T-helper 2 cell (primary cell): Measurements from ENCODE around the gene SLC36A3.

ENCODE experiments used
- DNase-seq, 5 experiments: peaks; one replicate each; pipeline versions ENCODE4 v3.0.0 to v3.0.0-alpha.2; 2012 to 2022

The SLC36A3 gene

DNA sequence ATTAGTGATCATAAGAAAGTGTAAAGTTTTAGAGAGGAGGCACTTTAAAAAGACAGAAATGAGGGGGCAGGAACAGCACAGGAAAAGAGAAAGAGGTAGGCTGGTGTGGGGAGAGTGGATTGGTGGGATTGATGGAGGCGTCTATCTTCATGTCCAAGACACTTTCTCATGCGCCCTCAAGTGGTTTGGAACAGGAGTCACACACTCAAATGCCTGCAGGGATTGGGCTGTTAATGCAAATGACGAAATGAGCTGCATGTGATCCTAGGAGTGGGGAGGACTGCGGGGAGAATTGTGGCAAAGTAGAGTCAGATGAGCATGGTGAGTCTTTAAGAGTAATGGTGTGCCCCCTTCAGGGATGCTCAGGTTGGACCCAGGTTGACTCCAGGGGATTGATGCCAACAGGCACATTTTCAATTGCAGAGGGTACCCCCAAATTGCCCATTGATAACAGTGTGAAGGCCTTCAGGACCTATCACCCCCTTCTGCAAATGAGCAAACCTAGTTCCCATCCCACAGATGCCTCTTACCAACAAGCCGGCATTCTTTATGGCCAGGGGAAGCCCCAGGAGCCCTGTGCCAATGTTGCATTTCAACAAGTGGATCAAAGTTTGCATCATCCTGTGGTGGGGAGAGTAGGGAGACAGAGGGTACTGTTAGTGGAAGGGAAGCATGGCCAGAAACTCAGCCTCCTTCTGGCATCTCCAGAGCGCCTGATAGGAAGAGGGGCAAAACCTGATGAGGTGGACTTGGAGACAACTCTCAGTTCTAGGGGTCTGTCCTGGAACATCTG, 5.3 kb downstream of the SLC36A3 start:
- peak in 1 of 5 experiments; percentile 58 for DNase-seq

DNA sequence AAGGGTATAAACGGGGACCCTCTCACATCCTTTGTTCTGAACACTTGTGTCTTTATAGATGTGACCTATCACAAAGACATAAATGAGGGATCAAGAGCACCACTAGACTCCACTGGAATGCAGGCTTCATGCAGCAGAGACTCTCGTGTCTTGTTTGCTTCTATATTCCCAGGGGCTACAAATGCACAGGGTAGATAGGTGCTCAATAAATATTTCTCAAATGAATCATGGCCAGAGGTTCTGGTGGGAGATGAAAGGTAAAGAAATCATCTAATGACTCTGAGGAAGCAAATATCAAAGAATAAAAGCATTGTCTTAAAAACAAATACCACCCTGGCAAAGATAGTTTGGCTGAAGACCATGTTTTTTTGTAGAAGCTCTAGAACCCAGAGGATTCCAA, 6.6 kb downstream of the SLC36A3 start:
- DNase-seq = no peak

DNA sequence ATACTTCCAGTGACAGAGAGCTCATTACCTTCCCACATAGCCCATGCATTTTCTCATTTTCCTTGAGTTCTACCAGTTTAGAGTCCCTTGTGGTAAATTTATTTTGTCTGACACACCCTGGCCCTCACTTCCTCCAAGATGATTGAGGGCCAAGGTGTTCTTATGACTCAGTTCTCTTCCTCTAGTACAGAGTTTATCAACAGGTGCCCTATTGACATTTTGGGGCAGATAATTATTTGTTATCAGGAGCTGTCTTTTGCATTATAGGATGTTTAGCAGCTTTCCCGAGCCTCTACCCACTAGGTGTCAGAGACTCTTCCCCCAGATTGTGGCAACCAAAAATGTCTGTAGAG, 7.1 kb downstream of the SLC36A3 start:
- DNase-seq = no peak

DNA sequence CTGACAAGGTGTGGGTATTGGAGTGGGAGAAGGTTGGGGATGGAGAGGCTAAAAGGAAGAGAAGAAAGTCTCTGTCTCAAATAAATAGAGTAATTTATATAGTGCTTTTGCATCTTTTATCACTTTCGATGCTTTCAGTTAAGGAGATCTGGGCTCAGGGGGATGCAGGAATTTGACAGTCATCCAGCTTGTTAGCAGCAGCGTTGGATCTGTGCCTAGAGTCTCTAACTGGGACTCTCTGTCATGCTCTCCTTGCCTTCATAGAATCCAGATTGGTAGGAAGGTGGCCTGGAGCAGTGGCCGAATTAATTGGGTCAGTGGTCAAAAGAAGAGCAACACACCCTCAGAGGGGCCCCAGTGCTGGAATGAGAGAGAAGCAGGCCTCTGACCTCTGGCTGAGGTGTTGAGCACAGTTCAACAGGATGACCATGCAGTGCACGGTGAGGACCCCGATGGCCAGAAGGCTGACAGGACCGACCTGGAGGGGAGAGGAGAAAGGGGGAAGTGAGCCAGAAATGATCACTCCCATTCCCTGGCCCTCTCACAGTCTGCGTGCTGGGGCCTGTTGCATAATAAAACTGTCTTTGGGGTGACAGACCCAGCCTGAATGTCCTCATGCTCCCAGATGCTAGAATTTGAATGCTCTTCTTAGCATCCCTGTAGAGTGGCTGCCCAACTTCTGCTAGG, 7.6 kb downstream of the SLC36A3 start:
- no peak for DNase-seq

DNA sequence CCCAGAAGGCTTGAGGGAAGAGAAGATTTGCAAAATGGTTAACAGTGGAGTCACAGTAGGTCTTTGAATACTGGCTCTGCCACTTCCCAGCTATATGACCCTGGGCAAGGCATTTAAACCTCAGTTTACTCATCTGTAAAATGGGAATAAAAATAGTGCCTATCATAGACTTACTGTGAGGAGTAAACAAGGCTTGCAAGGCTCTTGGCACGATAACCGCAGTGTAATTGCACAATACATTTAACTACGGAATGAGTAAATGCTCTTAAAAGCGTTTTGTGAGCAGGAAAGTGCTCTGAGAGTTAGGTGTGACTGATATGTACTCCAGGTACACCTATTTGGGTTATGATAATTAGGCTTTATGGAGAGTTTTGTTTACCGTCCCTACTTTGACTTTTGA, 8.4 kb downstream of the SLC36A3 start:
- DNase-seq = no peak

DNA sequence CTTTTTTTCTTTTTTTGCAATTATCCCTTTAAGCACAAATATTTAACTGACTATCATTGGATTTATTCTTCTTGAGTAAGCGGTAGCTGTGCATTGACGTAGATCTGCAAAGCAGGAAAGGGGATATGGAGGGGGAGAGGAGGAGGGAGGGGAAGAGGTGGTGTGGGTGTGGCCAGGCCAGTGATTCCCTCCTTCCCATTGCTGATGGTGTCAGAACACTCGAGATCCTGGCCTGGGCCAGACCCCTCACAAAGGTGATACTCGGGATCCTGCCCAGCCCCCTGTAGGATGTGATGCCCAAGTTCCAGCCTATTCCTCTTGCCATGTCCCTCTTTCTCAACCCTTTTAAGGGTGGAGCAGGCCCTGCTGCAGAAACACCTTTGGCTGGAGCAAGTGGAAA, 9.9 kb downstream of the SLC36A3 start:
- DNase-seq = no peak

DNA sequence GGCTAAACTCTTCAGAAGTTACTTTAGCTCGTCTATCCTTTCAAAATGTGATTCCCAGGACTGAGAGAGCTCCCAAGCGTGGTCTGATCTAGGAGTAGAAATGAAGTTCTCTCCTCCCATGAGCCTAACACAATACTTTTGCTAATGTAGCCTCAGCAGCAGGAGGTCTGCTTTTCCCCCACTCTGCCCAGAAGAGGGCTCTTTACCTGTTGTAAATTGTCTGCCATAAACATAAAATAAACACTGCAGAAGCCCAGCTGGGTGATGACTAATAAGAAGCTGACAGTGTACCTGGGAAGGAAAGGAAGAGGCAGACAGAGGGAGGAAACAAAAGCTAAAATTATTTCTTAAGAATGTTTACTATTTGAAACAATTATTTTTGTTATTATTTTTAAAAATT, 15.4 kb downstream of the SLC36A3 start:
- DNase-seq = no peak

DNA sequence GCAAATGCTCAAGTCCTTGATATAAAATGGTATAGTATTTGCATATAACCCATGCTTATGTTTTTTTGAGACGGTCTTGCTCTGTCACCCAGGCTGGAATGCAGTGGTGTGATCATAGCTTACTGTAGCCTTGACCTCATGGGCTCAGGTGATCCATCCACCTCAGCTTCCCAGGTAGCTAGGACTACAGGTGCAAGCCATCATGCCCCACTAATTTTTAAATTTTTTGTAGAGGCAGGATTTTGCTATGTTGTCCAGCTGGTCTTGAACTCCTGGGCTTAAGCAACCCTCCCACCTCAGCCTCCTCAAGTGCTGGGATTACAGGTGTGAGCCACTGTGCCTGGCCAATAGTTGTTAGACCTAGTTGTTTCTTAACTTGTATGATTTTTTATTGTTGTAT, 17.3 kb downstream of the SLC36A3 start:
- DNase-seq = no peak

DNA sequence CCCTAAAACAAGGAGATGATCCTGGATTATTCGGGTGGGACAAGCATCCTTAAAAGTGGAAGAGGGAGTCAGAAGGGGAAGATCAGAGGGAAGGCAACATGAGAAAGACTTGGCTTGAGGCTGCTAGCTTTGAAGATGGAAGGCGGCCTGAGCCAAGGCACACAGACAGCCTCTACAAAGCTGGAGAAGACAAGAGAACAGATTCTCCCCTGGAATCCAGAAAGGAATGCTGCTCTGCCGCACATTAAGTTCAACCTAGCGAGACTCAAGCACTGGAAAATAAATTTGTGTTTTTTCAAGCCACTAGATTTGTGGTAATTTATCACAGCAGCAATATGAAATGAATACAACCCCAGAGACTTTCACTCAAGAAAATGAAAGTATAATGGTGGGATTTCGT, 17.9 kb downstream of the SLC36A3 start:
- no peak for DNase-seq

DNA sequence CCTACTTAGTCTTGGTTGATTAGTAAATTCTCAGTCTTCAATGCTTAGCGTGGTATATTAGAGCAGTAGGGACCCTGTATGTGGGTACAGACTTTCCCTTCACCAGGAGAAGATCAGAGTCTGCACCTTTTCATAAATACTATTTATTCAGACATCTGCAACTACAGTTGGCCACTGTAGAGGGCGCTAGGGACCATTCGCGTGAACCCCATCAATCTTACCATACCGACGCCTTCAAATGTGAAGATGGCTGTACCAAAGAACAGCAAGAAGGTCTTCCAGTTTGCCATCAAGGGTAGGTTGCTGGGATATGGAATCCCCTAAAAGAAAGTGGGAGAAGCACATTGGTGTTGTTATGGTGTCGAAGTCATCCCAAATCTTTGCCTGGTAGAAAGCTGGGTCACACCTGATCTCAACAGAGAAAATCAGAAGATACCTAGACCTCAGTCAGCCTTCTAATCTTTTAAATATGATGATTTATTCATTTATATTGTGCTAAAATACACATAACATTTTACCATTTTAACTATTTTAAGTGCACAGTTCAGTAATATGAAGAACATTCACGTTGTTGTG, 19.1 kb downstream of the SLC36A3 start:
- peak in 1 of 5 experiments; percentile 37 for DNase-seq

DNA sequence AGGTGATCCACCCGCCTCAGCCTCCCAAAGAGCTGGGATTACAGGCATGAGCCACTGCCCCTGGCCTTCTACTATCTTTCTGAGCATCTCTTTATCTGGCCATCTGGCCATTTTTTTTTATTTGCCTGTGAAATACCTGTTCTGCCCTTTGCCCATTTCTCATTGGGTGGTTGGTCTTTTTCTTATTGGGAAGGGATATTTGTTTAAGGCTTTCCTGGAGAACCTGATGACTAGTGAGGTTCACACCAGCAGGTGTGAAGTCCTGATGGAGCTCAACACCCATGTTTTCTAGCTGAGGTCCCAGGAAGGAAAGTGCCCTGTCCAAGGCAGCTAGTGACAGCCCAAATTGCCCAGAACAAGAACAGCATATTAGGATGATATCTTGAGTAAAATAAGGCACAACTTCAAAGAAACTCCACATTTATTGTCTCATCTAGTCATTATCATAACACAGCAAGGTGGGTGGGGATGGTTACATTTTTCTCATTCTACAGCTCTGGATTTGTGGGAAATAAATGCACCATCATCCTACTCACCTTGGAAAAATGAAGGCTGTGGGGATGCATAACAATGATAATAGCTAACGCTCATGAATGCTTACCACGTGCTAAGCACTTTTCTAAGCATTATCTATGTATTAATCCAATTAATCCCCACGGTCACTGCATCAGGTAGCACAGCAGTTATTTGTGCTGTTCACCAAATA, 20.3 kb downstream of the SLC36A3 start:
- DNase-seq = no peak

DNA sequence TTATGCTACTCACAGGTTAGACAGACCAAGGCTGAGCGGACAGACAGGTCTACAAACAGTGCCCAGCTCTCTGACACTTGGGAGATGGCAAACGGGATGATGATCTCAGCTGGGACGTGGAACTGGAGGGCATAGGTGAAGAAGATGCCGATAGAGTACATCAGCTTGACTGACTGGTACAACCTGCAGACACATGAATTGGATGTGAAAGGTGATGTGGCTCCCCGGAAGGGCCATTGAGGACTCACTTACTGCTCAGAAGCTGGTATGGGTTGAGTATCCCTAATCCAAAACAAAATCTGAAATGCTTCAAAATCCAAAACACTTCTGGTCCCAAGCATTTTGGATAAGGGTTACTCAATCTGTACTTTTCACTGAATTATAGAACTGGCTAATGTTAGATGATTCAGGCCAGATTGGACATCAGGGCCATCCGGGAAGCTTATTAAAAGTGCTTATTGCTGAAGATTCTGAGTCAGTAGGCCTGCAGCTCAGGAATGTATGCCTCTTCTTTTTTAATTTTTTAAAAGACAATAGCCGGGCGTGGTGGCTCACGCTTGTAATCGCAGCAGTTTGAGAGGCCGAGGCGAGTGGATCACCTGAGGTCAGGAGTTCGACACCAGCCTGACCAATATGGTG, 22.4 kb downstream of the SLC36A3 start:
- no peak for DNase-seq

DNA sequence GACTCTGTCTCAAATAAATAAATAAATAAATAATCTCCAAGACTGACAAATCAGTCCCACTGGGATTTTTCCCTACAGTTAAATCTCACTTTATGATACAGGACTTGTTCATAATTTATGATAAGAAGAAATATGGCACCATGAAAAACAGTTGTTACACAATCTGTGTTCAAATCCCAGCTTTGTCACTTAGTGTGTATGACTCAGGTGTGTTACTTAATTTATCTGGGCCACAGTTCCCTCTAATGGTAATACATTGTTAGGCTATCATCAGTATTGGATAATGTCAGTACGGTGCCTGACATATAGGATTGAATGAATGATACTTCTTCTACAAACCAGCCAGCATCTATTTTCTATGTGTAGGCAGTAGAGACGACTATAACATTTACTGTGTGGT, 23.1 kb downstream of the SLC36A3 start:
- no peak for DNase-seq

DNA sequence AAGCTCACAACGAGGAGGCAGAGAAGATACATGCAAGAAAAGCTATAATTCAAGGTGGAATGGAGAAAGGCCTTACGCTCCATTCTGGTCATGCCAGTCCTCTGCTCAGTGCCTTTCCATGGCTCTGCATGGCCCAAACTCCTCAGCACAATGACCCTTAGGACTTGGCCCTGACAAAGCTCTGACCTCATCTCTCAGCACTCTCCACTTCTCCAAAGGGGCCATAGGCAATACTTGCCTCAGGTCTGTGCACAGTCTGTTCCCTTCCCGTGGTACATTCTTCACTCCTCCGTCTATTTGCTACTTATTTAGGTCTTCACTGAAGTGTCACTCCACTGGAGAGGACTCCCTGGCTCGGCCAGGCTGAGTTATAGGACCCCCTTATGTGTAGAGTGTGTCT, 24.7 kb downstream of the SLC36A3 start:
- DNase-seq = no peak

DNA sequence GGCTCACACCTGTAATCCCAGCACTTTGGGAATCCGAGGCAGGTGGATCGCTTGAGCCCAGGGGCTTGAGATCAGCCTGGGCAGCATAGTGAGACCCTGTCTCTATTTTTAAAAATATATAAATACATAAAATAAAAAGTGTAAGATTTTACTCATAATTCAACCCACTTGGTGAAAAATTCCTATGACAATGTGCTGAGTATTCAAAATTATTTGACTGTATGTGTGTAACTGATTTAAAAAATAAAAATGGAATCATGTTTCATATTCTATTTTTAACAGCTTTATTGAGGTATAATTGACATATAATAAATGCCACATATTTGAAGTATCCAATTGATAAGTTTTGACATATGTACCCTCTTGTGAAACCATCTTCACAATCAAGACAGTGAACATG, 27.8 kb downstream of the SLC36A3 start:
- no peak for DNase-seq

DNA sequence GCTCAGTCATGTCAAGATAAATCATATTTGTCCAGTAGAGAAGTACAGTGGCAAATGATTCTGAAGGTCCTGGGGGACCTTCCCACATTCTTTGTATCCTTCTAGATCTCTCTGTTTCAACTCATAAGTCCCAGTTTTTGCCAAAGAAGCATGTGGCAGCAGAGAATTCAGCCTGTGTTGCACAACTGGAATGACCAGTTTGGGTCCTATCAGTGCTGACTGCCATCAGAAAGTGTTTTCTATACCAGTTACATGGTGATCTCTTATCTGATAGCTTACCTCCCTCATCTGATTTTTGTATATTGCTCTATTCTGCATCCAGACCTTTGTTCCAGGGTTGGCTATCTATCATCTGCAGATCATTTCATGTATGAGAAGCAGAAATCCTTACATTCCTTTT, 28.9 kb downstream of the SLC36A3 start:
- DNase-seq = no peak

DNA sequence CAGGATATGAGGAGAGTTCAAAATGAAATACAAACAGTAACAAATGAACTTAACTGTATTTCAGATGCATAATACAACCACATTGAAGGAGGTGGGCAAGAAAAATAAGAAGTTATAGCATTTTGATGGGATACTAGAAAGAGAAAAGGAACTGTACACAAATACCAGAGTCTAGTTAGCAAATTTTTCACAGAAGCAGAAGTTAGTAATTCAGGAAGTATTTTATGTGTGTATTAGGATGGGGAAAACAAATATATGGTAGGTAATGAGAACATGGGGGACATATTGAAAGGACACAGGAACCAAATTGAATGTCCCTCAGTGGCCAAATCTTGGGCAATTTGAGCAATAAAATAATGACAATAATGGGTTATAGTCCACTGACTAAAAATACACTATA, 32.2 kb downstream of the SLC36A3 start:
- DNase-seq = no peak

DNA sequence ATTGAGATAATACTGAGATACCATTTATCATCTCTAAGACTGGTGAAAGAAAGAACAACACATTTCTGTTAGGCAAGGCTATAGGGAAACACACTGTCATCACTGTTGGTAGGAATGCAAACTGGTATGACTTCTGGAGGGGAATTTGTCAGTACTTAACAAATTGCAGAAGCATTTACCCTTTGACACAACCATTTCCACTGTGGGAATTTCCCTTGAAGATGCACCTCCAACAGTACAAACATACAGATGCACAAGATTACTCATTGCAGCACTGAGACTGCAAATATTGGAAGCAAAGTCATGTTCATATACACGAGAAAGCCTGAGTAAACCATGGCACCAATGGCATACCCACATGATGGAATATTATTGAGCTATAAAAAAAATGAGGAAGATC, 33.0 kb downstream of the SLC36A3 start:
- peak in 1 of 5 experiments; percentile 66 for DNase-seq

DNA sequence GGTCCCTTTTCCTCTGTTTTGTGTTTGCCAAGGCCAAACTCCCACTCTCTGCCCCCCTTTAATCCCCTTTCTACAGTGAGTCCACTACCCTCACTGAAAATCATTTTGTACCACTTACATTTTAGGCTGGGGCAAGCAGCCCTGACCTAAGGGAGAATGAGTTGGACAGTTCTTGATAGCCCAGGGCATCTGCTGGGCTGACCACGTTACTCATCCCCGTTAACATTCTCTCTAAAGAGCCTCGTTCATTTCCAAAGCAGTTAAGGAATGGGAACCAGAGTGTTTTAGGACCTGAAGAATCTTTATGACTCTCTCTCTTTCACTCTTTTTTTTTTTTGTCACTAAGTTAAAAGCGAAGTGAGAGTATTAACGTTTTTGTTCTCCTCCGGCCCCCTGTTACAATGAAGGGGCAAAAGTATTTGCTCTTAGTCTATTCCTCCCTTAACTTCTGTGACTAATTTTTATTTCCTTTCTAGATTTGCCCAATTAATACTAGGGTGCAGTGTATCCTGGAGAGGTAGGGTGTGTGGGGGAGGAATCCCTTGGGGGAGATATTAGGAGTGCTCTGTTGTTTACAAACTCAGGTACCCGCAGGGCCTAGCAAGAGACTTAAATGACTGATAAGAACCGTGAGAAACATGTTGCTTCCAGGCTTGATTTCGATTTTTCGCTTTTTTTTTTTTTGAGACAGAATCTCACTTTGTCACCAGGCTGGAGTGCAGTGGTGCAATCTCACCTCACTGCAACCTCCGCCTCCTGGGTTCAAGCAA, 35.9 kb downstream of the SLC36A3 start:
- no peak for DNase-seq

DNA sequence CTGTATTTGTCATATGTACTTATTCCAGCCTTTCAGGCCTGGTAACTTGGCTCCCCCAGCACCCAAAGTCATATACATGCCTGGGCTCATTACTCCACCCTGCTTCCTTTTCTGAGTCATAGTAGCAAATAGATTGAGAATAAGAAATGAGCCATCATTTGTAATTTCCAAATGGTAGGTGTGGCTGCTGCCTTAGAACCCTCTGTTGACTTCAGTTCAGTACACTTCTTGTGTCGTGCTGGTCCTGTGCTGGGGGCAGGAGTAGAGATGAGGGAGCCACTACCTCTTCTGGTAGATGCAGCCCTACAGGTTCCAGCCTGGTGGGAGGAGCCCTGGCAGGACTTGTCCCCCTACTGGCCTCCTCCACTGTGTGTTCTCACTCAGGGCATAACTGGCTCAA, 39.5 kb downstream of the SLC36A3 start:
- peak in 1 of 5 experiments; percentile 64 for DNase-seq

DNA sequence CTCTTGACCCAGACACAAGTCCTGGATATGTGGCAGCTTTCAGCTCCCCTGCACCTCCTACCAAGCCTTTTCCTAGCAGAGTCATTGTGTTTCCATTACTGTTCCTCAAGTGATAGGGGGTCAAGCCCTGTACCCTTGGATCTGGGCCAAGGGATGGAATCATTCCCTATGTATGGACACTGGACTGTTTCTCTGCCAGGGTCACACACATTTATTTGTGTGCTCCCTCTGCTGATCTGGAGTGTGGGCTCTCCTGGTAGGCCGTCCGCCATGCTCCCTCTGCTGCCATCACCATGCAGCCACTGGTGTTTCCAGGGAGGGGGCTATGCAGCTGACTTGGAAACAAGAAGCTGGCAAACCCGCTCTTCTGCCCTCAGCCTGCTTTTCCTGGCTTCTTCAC, 41.0 kb downstream of the SLC36A3 start:
- DNase-seq = no peak

DNA sequence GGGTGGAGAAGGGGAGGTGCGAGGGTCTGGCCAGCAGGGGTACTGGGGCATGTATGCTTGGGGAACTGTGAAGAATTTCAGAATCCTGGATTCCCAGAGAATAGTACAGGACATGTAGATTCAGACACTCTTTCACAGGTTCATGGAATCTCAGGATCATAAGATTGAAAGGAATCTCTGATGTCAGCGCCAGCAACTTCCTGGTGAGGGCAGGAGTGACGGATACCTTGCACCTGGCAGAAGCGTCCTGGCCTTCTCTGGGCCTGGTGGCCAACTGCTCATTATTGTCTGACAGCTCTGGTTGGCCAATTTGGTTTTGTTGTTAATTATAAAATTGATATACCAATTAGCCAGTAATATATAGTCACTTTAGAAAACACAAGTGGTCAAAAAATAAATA, 43.6 kb downstream of the SLC36A3 start:
- no peak for DNase-seq
